Measurements from ENCODE around the gene ANKAR. TPM values are rescaled to one million over a fixed set of nuclear protein-coding genes. Genes with fewer than 3 reads are reported as not detected.

The ANKAR gene
- total RNA-seq, 6 experiments from 2014 or later, result 1.4 to 2.2 (median 1.7) TPM

DNA sequence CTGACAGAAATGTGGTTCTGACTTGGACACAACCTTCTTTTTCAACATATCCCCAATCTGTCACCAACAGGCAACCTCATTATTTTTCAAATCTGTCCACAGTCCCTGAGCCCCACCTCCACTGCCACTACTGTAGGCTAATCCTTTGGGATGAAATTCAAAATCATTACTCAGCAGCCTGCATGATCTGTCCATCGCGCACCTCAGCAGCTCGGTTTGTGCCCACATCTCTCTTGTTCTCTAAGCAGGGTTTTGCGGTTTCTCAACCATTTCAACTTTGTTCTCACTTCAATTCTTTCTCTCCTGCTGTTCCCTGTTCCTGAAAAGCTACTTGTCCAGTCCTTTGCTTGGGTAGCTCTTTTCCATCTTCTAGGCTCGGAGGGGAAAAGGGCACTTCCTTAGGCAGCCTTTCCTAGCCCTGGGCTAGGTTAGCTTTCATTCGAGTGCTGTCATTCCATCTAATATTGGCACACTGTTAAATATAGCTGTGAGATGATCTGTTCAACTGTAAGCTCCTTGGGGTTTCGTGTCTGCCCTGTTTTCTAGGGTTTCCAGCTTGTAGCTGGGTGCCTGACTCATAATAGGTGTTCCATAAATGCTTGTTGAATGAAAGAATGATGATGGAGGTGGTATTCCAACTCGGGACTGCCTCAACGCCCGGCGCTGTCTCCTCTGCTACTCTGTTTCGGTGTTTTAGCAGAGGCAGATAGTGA lies 653 bp upstream of the ANKAR start:
- TF ChIP-seq, protein P1, sequence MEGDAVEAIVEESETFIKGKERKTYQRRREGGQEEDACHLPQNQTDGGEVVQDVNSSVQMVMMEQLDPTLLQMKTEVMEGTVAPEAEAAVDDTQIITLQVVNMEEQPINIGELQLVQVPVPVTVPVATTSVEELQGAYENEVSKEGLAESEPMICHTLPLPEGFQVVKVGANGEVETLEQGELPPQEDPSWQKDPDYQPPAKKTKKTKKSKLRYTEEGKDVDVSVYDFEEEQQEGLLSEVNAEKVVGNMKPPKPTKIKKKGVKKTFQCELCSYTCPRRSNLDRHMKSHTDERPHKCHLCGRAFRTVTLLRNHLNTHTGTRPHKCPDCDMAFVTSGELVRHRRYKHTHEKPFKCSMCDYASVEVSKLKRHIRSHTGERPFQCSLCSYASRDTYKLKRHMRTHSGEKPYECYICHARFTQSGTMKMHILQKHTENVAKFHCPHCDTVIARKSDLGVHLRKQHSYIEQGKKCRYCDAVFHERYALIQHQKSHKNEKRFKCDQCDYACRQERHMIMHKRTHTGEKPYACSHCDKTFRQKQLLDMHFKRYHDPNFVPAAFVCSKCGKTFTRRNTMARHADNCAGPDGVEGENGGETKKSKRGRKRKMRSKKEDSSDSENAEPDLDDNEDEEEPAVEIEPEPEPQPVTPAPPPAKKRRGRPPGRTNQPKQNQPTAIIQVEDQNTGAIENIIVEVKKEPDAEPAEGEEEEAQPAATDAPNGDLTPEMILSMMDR (IDR thresholded peaks at IDR 0.05), result no peak
- Mint-ChIP-seq H3K27me3 (ENCODE audit: insufficient read depth) (no peaks in the 10 kb centered on the region; the same call in 1 of the 2 replicates), H3K4me1 (ENCODE audit: low read depth) (peaks cover 27% of the 10 kb centered on the region), H3K27ac (peak overlapping the region; percentile 81), H3K9me3 (peaks cover 10% of the 10 kb centered on the region; the same call in 1 of the 2 replicates), H3K36me3 (ENCODE audit: low read depth) (peaks cover 17% of the 10 kb centered on the region), H3K4me3 (peak overlapping the region; percentile 82)
- no peak for DNase-seq

DNA sequence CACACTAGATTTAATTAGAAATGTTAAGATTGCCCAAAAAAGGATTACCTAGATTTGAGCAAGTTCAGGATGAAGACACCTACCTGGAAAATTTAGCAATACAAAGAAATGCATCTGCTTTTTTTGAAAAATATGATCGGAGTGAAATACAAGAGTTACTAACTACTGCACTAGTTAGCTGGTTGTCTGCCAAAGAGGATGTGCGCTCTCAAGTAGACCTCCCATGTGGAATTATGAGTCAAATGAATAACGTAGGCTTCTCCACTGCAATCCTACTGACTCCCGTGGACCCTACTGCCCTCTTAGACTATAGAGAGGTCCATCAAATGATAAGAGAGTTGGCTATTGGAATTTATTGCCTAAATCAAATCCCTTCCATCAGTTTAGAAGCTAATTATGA lies 2.0 kb downstream of the ANKAR start:
- Mint-ChIP-seq H3K4me3 (no peak overlapping the region), H3K27me3 (ENCODE audit: insufficient read depth) (no peaks in the 10 kb centered on the region; the same call in 1 of the 2 replicates), H3K4me1 (ENCODE audit: low read depth) (peaks cover 27% of the 10 kb centered on the region), H3K27ac (no peak overlapping the region), H3K36me3 (ENCODE audit: low read depth) (peaks cover 29% of the 10 kb centered on the region), H3K9me3 (peaks cover 14% of the 10 kb centered on the region; the same call in 1 of the 2 replicates)
- no peak for DNase-seq
- TF ChIP-seq, protein P1 (IDR thresholded peaks at IDR 0.05), result no peak

DNA sequence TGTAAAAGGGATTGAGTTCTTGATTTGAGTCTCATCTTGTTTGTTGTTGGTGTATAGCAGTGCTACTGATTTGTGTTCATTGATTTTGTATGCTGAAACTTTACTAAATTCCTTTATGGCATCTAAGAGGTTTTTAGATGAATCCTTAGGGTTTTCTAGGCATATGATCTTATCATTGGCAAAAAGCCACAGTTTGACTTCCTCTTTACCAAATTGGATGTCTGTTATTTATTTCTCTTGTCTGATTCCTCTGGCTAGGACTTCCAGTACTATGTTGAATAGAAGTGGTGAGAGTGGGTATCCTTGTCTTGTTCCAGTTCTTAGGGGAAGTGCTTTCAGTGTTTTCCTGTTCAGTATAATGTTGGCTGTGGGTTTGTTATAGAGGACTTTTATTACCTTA lies 4.8 kb downstream of the ANKAR start:
- DNase-seq, result no peak
- H3K9me3 Mint-ChIP-seq, result peaks cover 14% of the 10 kb centered on the region; the same call in 1 of the 2 replicates
- H3K36me3 Mint-ChIP-seq (ENCODE audit: low read depth), result peaks cover 29% of the 10 kb centered on the region
- H3K27me3 Mint-ChIP-seq (ENCODE audit: insufficient read depth), result no peaks in the 10 kb centered on the region; the same call in 1 of the 2 replicates
- no peak overlapping the region for H3K27ac Mint-ChIP-seq
- TF ChIP-seq, protein P1 (IDR thresholded peaks at IDR 0.05), result no peak
- H3K4me1 Mint-ChIP-seq (ENCODE audit: low read depth), result peaks cover 16% of the 10 kb centered on the region
- no peak overlapping the region for H3K4me3 Mint-ChIP-seq

DNA sequence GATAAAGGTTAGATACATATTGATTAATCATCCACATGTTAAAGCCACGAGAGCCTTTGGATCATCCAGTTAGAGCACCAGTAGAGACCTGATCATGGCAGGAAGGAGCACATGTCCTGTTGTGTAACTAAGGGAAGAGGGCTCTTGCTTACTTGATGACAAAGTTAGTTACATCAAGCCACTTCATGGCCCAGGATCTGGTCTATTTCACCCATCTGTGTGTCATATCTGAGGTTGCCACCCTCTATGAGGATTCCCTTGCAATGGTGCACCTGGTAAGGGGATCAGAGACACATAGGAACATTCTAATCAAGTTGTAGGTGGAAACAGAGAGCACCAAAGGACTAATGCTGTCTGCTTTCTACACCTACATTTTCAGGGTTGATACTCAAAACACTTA lies 6.7 kb downstream of the ANKAR start:
- Mint-ChIP-seq H3K36me3 (ENCODE audit: low read depth) (peaks cover 29% of the 10 kb centered on the region), H3K27ac (no peak overlapping the region), H3K9me3 (peaks cover 14% of the 10 kb centered on the region; the same call in 1 of the 2 replicates), H3K27me3 (ENCODE audit: insufficient read depth) (no peaks in the 10 kb centered on the region), H3K4me1 (ENCODE audit: low read depth) (peaks cover 12% of the 10 kb centered on the region), H3K4me3 (no peak overlapping the region)
- no peak for DNase-seq
- TF ChIP-seq, protein P1 (IDR thresholded peaks at IDR 0.05), result no peak

DNA sequence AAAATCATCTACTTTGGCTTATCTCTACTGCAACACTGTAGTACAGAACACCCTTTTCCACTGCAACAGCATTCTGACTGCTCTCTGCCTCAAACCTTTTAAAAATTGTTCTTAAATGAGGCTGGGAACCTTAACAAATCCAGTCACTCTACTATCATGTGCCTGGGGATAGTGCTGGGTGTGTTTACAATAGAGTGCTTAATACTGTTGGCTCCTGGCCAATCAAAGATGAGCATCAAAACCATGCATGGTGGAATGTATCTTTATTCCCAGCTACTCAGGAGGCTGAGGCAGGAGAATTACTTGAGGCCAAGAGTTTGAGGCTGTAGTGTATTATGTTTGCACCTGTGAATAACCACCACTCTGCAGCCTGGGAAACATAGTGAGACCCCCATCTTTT lies 7.4 kb downstream of the ANKAR start:
- Mint-ChIP-seq H3K4me1 (ENCODE audit: low read depth) (peaks cover 13% of the 10 kb centered on the region), H3K27ac (no peak overlapping the region), H3K9me3 (peaks cover 14% of the 10 kb centered on the region; the same call in 1 of the 2 replicates), H3K27me3 (ENCODE audit: insufficient read depth) (no peaks in the 10 kb centered on the region), H3K4me3 (no peak overlapping the region), H3K36me3 (ENCODE audit: low read depth) (peaks cover 29% of the 10 kb centered on the region)
- no peak for DNase-seq
- TF ChIP-seq, protein P1 (IDR thresholded peaks at IDR 0.05), result no peak

Data from HFFc6 (cell line).